GM18861 (cell line): Measurements from ENCODE around the gene PRKRIP1.
"Not testable (repeated sequence)": the region's sequence is repeated elsewhere in the genome, so short reads cannot be mapped to it uniquely, and the experiment has no call there.

Source experiments
- ATAC-seq: cut with Tn5 transposase; IDR thresholded peaks from one replicate; pipeline ENCODE4 v1.9.1; 2021; ENCODE audit not compliant: unreplicated experiment

The PRKRIP1 gene

DNA sequence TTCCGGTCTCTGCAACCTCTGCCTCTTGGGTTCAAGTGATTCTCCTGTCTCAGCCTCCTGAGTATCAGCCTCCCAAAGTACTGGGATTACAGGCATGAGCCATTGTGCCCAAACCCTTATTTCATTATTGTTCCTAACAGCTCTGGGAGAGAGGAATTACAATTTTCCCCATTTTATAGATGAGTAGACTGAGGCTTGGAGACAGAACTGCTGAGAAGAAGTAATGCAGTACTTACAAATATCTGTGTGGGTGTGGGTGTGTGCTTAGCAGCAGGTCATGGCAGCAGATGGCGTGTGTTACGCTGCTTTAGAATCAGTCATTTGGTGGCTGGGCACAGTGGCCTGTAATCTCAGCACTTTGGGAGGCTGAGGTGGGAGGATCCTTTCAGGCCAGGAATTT, 7.4 kb downstream of the PRKRIP1 start:
- no peak for ATAC-seq

DNA sequence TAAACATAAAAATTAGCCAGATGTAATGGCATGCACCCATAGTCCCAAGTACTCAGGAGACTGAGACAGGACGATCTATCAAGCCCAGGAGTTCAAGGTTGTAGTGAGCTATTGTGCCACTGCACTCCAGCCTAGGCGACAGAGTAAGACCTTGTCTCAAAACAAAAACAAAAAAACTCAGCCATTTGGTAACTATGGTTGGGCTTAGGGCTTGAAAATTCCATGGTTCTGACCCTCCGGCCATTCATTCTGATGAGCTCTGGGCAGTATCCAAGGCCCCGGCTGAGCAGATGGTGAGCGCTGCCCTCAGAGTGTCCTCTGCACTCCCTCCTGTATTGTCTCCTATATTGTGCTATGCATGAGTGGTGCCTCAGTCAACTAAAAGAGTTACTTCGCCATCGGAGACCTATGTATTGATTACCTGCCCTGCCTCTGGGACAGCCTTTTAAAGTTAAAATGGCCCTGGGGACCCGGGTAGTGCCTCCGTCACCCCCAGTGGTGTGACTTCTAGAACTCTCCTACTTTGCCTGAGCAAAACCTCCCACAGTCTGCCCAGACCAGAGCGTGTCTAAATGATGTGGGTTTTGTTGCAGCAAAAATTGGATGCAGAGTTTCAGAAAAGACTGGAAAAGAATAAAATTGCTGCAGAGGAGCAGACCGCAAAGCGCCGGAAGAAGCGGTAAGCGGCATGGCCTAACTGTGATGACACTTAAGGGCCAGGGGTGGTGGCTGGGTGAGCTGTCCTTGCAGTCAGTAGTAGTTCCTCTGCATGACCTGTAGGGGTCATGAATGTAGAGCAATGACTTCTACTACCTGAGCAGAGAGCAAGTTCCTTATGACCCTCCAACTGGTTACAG, 8.1 kb downstream of the PRKRIP1 start:
- ATAC-seq: peak; percentile 72

GRCh38 chr7:102404862-102405188, 8.7 kb downstream of the PRKRIP1 start:
- ATAC-seq: not testable (repeated sequence)

- ATAC-seq: no peak
Observed at GRCh38 chr7:102407910-102408309, 11.7 kb downstream of the PRKRIP1 start.

DNA sequence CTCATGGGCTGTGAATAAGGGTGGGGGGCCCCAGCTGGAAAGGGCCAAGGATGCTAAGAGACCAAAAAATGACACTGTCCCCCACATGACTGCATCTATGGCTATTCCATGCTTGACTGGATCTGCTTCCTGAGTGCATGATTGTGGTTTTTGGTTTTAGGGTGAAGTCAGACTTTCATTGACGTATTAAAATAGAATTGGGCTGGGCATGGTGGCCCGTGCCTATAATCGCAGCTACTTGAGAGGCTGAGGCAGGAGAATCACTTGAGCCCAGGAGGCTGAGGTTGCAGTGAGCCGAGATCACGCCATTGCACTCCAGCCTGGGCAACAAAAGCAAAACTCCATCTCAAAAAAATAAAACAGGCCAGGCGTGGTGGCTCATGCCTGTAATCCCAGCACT, 12.4 kb downstream of the PRKRIP1 start:
- peak; percentile 56 for ATAC-seq

- no peak for ATAC-seq
Observed at GRCh38 chr7:102409340-102409739, 13.2 kb downstream of the PRKRIP1 start.

DNA sequence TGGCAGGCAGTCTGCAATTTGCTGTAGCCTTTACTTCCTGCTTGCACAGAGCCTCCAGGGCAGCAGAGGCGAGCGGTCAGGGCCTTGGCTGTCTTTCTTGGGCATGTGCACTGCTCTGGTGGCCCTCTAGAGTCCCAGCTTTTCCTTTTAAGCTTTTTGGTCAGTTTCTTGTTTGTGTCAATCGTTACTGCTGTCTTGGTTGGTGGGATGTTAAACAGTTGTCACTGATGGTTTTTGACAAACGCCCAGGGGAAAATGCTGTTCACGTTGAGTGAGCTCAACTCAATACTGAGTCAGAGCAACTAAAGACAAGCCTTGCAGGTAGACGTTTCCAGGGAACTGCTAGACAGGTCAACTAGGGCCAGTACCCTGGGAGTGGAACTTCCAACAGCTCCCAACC, 14.0 kb downstream of the PRKRIP1 start:
- no peak for ATAC-seq

DNA sequence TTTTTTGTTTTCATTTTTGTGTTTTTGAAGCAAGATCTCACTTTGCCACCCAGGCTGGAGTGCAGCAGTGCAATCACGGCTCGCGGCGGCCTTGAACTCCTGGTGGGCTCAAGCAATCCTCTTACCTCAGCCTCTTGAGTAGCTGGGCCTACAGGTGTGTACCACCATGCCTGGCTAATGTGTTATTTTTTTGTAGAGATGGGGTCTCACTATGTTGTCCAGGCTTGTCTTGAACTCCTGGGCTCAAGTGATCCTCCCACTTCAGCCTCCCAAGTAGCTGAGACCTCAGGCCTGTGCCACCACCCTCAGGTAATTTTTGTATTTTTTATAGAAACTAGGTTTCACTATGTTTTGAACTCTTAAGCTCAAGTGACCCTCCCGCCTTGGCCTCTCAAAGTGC, 14.8 kb downstream of the PRKRIP1 start:
- no peak for ATAC-seq

- no peak for ATAC-seq
Observed at GRCh38 chr7:102412548-102412947, 16.4 kb downstream of the PRKRIP1 start.

DNA sequence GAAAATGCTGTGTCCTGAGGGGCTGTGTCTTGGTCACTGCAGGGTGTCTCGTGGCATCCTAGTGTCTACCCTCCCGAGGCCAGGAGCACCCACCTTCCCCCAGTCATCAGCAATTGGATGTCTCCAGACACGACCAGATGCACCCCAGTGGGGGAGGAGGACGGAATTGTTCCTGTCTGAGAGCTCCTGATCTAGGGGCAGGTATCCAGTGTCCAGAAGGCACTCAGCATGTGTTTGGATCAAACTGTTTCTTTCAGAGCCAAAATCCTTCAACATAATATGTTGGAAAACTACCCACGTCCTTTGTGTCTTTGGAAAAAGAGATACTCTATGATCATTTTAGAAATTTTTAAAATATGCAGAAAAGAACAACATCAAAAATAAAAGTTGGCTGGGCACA, 16.9 kb downstream of the PRKRIP1 start:
- no peak for ATAC-seq

DNA sequence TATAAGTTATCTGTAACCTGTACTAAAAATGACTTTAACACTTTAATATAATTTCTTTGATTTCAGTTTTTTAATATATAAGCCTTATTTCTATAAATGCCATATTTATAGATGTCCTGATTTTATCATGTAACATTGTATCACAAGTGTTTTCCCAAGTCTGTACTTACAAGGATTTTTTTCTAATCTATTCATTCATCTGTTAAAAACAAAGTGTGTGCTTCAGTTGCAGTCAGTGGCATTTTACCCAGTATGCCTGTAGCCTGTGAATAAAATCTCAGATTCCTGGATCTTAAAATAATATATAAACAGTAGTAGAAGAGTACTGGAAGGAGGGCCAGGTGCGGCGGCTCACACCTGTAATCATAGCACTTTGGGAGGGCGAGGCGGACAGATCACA, 17.4 kb downstream of the PRKRIP1 start:
- no peak for ATAC-seq

DNA sequence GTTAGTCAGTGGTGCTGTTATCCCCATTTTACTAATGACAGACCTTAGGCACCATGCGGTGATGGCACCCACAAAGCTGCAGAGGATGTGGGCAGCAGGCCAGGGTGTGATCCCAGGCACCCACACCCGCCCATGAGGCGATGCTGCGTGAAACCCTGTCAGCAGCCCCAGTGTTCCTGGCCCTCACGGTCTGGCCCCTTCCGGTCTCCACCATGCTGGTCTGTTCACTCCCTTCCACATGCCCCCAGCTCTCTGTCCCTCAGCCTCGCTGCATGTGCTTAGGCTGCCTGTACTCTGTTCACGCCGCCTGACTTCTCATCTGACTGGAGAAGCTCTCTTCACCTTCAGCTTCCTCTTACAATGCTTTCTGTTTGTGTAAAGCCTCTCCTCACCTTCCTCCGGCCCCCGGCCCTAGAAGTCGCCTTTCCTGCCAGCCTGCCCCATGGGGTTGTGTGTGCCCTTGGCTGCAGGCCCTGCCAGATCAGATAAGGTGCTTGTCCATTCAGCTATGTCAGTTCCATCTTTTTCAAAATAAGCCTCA, 19.6 kb downstream of the PRKRIP1 start:
- no peak for ATAC-seq

DNA sequence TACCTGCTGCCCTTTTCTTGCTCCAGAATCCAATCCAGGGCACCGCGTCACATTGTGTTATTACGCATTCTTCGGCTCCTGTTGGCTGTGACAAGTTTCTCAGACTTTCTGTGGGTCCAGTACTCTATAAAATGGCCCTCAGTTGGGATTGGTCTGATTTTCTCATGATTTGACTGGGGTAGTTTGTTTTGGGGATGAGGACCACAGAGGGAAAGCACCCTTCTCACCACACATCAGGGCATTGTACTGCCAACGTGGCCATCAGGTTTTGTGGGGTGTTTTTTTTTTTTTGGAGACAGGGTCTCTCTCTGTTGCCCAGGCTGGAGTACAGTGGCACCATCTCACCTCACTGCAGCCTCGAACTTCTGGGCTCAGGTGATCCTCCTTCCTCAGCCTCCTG, 20.2 kb downstream of the PRKRIP1 start:
- ATAC-seq: no peak

DNA sequence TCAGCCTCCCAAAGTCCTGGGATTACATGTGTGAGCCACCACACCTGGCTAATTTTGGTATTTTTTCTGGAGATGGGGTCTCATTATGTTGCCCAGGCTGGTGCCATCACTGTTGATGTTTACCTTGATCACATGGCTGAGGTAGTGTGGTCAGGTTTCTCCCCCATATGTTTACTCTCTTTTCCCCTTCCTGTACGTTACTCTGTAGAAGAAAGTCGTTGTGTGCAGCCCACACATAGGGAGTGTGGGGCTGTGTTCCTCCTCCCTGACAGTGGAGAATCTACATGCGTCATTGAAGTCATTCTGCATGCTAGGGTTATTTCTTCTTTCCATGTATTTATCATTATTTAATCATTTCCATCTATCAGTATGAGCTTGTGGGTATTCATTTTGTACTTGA, 20.9 kb downstream of the PRKRIP1 start:
- no peak for ATAC-seq

- ATAC-seq: no peak
Observed at GRCh38 chr7:102418592-102418991, 22.4 kb downstream of the PRKRIP1 start.

- no peak for ATAC-seq
Observed at GRCh38 chr7:102421706-102422240, 25.6 kb downstream of the PRKRIP1 start.

DNA sequence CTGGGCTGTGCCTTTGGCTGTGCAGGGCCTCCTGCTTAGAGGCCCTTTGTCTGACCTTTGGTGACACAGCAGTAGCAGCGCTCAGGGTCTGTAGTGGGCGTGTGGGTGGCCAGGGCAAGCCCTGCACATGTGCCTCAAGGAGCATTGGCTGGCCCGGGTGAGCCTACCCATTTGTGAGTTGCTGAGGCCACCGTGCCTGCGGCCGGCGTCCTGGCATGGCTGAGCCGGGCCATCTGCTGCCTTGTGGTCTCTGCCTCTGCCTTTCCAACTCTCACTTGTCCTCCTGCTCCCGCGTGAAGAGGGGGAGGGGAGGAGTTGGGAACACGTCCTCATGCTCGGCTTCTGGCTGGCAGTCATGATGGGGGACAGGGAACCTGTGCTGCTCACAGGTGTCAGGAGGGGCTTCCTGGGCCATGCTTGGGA, 28.0 kb downstream of the PRKRIP1 start:
- ATAC-seq: no peak

DNA sequence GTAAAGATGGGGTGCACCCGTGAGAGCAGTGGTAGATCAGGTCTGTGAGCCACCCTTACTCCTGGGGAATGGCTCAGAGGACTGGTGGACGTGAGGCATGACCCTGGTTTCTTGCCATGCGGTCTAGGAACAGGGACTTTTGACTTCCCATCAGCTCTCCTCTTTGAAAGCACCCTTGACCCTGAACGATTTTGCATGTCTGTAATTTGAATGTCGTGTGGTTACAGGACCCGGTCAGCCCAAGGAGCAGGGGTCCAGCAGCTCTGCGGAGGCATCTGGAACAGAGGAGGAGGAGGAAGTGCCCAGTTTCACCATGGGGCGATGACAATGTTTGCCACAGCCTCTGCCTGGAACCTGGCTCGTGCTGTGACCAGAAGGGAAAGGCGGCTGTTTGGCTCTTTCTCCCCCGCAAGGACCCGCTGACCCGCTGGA, 28.6 kb downstream of the PRKRIP1 start:
- ATAC-seq: peak; percentile 33

DNA sequence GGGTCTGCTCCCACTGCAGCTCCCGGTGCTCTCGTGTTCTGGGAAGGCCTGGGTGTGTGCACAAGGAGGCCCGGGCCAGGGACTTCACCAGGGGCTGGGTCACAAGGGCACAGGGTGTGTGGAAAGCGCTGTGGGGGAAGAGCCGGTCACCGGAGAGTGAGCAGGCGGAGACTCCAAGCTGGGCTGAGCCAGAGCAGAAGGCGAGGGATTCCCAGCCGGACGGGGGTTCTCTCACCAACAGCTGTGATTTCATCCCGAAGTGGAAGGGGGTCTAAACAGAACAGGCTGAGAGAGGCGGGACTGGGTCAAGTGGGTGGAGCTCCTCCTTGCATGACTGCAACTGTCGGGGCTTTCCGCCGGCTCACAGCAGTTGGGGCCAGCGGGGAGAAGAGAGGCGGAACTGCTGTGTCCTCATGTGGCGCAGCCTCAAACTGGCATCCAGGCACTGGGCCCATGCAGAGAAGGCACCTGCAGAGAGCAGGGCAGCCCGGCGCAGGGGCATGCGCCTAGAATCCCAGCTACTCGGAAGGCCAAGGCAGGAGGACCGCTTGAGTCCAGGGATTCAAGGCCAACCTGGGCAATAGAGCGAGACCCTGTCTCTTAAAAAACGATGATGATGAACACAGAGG, 29.6 kb downstream of the PRKRIP1 start:
- peak; percentile 48 for ATAC-seq

DNA sequence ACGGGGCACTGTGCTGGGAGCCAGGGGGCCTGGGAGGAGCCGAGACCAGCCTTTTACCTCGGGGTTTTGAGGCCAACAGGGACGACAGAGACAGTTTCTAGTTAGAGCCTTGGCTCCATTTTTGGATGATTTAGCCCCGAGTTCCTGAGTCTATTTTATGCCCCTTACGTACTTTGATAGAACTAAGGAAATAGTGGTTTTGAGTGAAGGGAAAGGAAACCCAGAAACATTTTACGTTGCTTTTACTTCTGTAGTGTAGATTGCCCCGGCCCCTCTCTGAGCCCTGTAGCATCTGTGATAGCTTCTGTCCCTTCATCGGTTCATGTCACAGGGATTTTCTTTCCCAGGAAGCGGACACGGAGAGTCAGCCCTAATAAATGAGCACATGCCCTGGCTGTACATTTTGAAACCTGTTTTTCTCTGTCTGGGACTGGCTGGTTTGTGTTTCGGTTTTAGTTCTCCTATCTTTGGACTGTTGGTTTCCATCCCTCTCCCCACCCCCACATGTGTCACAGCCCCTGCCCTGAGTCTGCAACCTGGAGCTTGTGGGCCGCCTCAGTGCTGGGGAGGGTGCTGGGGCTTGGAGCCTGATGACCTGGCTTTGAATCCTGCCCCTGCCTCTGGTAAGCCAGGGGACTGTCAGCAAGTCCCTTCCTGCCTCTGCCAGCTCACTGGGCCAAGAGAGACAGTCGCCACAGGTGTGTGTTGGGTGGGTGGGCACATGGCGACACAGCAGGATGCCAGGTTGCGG, 30.3 kb downstream of the PRKRIP1 start:
- no peak for ATAC-seq

GRCh38 chr7:102427019-102427405, 30.8 kb downstream of the PRKRIP1 start:
- ATAC-seq: no peak
